ENCODE measurements around the gene PAQR7.

Gene PAQR7

GRCh38 chr1:25890239-25891034 lies 14.9 kb upstream of the PAQR7 start:
- no peaks in the 10 kb centered on the region for H3K36me3 ChIP-seq (ENCODE audit: low read length)
- TF ChIP-seq EZH2phosphoT487 (conservative IDR thresholded peaks at IDR 0.05; ENCODE audit: low read length) (no peak), CTCF (IDR thresholded peaks at IDR 0.05; ENCODE audit: insufficient read depth, low read length, poor library complexity, severe bottlenecking) (no peak)
- no peaks in the 10 kb centered on the region for H3K27me3 ChIP-seq (ENCODE audit: low read length)
- H3K9me2 ChIP-seq (replicated peaks; ENCODE audit: insufficient read depth, low read length), result no peaks in the 10 kb centered on the region
- no peak overlapping the region for H3K4me3 ChIP-seq (ENCODE audit: insufficient read depth, low read length, poor library complexity, severe bottlenecking)
- H4K20me1 ChIP-seq (ENCODE audit: low read depth, low read length), result no peaks in the 10 kb centered on the region
- H3K79me2 ChIP-seq (ENCODE audit: insufficient read depth, low read length), result no peaks in the 10 kb centered on the region
- H3F3A ChIP-seq (ENCODE audit: insufficient read depth), result no peaks in the 10 kb centered on the region
- H3K9ac ChIP-seq (ENCODE audit: low read length), result no peak overlapping the region
- no peak overlapping the region for H2AFZ ChIP-seq (ENCODE audit: low read depth, low read length, severe bottlenecking)
- H3K9me3 ChIP-seq (ENCODE audit: insufficient read depth, low read length), result no peaks in the 10 kb centered on the region
- H3K27ac ChIP-seq (ENCODE audit: low read depth, low read length), result no peak overlapping the region
- H3K4me2 ChIP-seq (ENCODE audit: low read depth, low read length, poor library complexity, severe bottlenecking), result no peak overlapping the region

GRCh38 chr1:25889470-25889869 lies 14.0 kb upstream of the PAQR7 start:
- no peaks in the 10 kb centered on the region for H3K9me3 ChIP-seq (ENCODE audit: insufficient read depth, low read length)
- no peak for TF ChIP-seq CTCF (IDR thresholded peaks at IDR 0.05; ENCODE audit: insufficient read depth, low read length, poor library complexity, severe bottlenecking)
- TF ChIP-seq EZH2phosphoT487 (conservative IDR thresholded peaks at IDR 0.05; ENCODE audit: low read length), result no peak
- no peaks in the 10 kb centered on the region for H3K36me3 ChIP-seq (ENCODE audit: low read length)
- no peak overlapping the region for H2AFZ ChIP-seq (ENCODE audit: low read depth, low read length, severe bottlenecking)
- H3K27ac ChIP-seq (ENCODE audit: low read depth, low read length), result no peak overlapping the region
- no peaks in the 10 kb centered on the region for H3K27me3 ChIP-seq (ENCODE audit: low read length)
- no peaks in the 10 kb centered on the region for H4K20me1 ChIP-seq (ENCODE audit: low read depth, low read length)
- no peak overlapping the region for H3K4me2 ChIP-seq (ENCODE audit: low read depth, low read length, poor library complexity, severe bottlenecking)
- no peak overlapping the region for H3K4me3 ChIP-seq (ENCODE audit: insufficient read depth, low read length, poor library complexity, severe bottlenecking)
- H3F3A ChIP-seq (ENCODE audit: insufficient read depth), result no peaks in the 10 kb centered on the region
- no peaks in the 10 kb centered on the region for H3K79me2 ChIP-seq (ENCODE audit: insufficient read depth, low read length)
- no peak overlapping the region for H3K9ac ChIP-seq (ENCODE audit: low read length)
- H3K9me2 ChIP-seq (replicated peaks; ENCODE audit: insufficient read depth, low read length), result no peaks in the 10 kb centered on the region

- Histone ChIP-seq H3K79me2 (ENCODE audit: insufficient read depth, low read length) (no peaks in the 10 kb centered on the region), H3K4me3 (ENCODE audit: insufficient read depth, low read length, poor library complexity, severe bottlenecking) (no peak overlapping the region), H2AFZ (ENCODE audit: low read depth, low read length, severe bottlenecking) (no peak overlapping the region), H3K27ac (ENCODE audit: low read depth, low read length) (no peak overlapping the region), H3K36me3 (ENCODE audit: low read length) (no peaks in the 10 kb centered on the region), H3K4me2 (ENCODE audit: low read depth, low read length, poor library complexity, severe bottlenecking) (no peak overlapping the region), H3K9me2 (replicated peaks; ENCODE audit: insufficient read depth, low read length) (no peaks in the 10 kb centered on the region), H4K20me1 (ENCODE audit: low read depth, low read length) (no peaks in the 10 kb centered on the region), H3K27me3 (ENCODE audit: low read length) (no peaks in the 10 kb centered on the region), H3K9ac (ENCODE audit: low read length) (no peak overlapping the region), H3F3A (ENCODE audit: insufficient read depth) (no peaks in the 10 kb centered on the region), H3K9me3 (ENCODE audit: insufficient read depth, low read length) (no peaks in the 10 kb centered on the region)
- TF ChIP-seq CTCF (IDR thresholded peaks at IDR 0.05; ENCODE audit: insufficient read depth, low read length, poor library complexity, severe bottlenecking) (no peak), EZH2phosphoT487 (conservative IDR thresholded peaks at IDR 0.05; ENCODE audit: low read length) (no peak)
Measured at GRCh38 chr1:25888426-25888987, 13.0 kb upstream of the PAQR7 start.
